Endothelial cell (in vitro differentiated cells): Measurements from ENCODE around the gene SAC3D1. TPM values are rescaled to one million over a fixed set of nuclear protein-coding genes. Genes with fewer than 3 reads are reported as not detected.

Experiments
- DNase-seq: peaks from one replicate; pipeline ENCODE4 v3.0.0; 2021; ENCODE audit warnings: low spot score
- H3K27ac Mint-ChIP-seq: one replicate; pipeline ENCODE4 v1.8.0; 2021; ENCODE audit warnings: mixed read lengths, inconsistent platforms; ENCODE audit not compliant: unreplicated experiment
- H3K27me3 Mint-ChIP-seq: one replicate; pipeline ENCODE4 v1.8.0; 2021; ENCODE audit warnings: mild to moderate bottlenecking, moderate library complexity, mixed read lengths, inconsistent platforms; ENCODE audit not compliant: unreplicated experiment
- H3K36me3 Mint-ChIP-seq: one replicate; pipeline ENCODE4 v1.8.0; 2021; ENCODE audit warnings: mild to moderate bottlenecking, low read depth, mixed read lengths, inconsistent platforms; ENCODE audit not compliant: unreplicated experiment
- H3K4me1 Mint-ChIP-seq: one replicate; pipeline ENCODE4 v1.8.0; 2021; ENCODE audit warnings: mild to moderate bottlenecking, mixed read lengths, inconsistent platforms; ENCODE audit not compliant: unreplicated experiment
- H3K4me3 Mint-ChIP-seq: one replicate; pipeline ENCODE4 v1.8.0; 2021; ENCODE audit warnings: mild to moderate bottlenecking, mixed read lengths, inconsistent platforms; ENCODE audit not compliant: unreplicated experiment
- H3K9me3 Mint-ChIP-seq: one replicate; pipeline ENCODE4 v1.8.0; 2021; ENCODE audit warnings: mixed read lengths, inconsistent platforms; ENCODE audit not compliant: unreplicated experiment
- total RNA-seq: library from RNA; stranded (reverse); fragmentation: NEBNext Ultra II Directional; extraction: Animal tissue kit (Norgen Biotek cat#: 25700); gene quantifications from one replicate; pipeline ENCODE4 v1.2.1, GENCODE V29; 2021; ENCODE audit not compliant: unreplicated experiment
- TF ChIP-seq, protein P1 (sequence below): fragments of 200-600 bp; sonication (generic); IDR thresholded peaks from one replicate; pipeline ENCODE4 v1.5.0; 2021; ENCODE audit warnings: antibody characterized with exemption; ENCODE audit not compliant: unreplicated experiment

Gene SAC3D1
- total RNA-seq, 1 donor from 2014 or later, result 4.8 TPM

DNA sequence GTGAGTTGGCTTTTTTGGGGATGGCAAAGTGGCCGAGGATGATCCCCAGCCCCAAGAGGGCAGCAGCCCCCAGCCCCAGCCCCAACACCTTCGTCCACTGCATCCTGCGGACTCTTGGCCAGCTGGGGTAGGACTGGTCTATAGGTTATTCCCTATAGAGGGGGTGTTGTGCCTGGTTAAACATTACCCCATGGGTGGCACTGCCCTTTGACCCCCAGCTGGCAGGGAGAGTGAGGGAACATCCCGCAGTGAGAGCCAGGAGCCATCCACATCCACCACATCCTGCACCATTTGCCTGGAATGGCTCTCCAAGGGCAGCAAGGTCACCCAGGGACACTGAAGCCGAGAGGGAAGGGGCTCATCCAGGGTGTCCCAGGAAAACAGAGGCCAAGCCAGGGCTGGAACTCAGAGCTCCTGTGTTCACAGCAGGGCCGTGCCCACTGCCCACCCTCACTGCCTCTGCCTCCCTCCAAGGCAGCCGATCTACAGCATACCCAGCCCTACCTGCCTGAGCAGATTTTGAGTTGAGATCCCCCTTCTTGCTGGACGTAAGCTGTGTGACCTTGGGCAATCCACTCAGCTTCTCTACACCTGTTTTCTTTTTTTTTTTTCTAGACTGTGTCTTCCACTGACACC, 17.5 kb downstream of the SAC3D1 start, which contains the start of gene NAALADL1:
TSS of gene NAALADL1 (minus strand) at position 135 of the 636 bp plus-strand sequence. CDS start at position 103, 32 bp downstream.
- Mint-ChIP-seq H3K4me3 (no peak within 1 kb of the TSS), H3K9me3 (no peaks in the 10 kb centered on the region), H3K36me3 (no peaks in the 10 kb centered on the region), H3K4me1 (no peaks in the 10 kb centered on the region), H3K27me3 (peaks cover 9% of the 10 kb centered on the region), H3K27ac (no peak within 1 kb of the TSS)
- TF ChIP-seq, protein P1, sequence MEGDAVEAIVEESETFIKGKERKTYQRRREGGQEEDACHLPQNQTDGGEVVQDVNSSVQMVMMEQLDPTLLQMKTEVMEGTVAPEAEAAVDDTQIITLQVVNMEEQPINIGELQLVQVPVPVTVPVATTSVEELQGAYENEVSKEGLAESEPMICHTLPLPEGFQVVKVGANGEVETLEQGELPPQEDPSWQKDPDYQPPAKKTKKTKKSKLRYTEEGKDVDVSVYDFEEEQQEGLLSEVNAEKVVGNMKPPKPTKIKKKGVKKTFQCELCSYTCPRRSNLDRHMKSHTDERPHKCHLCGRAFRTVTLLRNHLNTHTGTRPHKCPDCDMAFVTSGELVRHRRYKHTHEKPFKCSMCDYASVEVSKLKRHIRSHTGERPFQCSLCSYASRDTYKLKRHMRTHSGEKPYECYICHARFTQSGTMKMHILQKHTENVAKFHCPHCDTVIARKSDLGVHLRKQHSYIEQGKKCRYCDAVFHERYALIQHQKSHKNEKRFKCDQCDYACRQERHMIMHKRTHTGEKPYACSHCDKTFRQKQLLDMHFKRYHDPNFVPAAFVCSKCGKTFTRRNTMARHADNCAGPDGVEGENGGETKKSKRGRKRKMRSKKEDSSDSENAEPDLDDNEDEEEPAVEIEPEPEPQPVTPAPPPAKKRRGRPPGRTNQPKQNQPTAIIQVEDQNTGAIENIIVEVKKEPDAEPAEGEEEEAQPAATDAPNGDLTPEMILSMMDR, result no peak
- no peak for DNase-seq

DNA sequence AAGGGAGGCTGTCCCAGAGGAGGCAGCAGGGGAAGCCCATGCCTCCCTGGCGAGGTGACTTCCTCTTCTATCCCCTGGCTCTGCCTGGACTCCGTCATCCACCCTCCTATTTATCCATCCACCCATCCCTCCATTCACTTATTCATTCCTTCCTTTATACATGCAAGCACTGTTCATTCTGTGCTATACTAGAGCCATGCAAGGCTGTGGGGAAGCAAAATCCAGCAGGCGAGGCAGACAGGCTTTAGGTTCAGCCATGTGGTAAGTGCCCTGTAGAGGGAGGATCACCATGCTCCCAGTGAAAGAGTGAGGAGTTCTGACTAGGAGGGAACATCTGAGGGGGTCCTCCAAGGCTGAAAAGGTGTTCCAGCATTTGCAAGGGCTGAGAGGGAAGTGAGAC, 18.5 kb downstream of the SAC3D1 start:
- TF ChIP-seq, protein P1, result no peak
- no peak overlapping the region for H3K4me3 Mint-ChIP-seq
- no peak for DNase-seq
- H3K9me3 Mint-ChIP-seq, result no peaks in the 10 kb centered on the region
- peaks cover 11% of the 10 kb centered on the region for H3K27me3 Mint-ChIP-seq
- no peaks in the 10 kb centered on the region for H3K36me3 Mint-ChIP-seq
- no peaks in the 10 kb centered on the region for H3K4me1 Mint-ChIP-seq
- H3K27ac Mint-ChIP-seq, result no peak overlapping the region

DNA sequence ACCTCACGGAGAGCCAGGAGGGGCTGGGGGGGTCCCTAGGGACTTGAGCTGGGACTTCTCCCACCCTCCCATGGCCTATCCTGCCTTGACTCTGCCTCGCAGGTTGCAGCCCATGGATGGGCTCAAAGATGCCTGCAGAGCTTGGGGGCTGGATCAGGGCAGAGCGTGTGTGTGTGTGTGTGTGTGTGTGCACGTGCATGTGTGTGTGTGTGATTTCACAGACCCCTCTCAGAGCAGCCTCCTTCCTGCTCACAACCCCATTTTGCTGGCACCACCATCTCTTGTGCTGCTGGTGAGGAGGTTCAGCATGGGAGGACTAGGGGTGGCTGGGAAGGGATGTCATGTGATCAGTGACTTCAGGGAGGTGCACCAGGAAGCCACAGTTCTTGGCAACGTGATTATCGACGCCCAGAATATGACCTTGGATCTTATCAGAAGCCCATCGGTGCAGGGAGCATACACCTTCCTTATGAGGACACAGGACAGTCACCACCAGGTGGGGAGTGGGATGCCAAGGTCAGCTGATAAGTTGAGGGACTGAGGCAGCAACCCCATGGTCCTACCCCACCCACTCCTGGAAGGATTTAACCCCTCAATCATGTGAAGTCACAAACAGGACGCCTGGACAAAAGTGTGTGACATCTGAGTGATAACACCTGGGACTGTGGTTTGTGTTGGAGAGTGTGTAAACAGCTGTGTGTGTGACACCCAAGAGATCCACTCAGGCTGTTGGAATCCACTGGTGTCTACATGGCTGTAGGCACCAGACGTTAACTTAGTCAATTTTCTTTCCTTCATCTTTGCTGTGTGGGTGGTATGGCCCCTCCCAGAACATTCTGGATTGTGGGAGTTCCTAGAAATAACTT, 19.2 kb downstream of the SAC3D1 start:
- H3K4me3 Mint-ChIP-seq, result no peak overlapping the region
- no peaks in the 10 kb centered on the region for H3K9me3 Mint-ChIP-seq
- DNase-seq, result no peak
- no peaks in the 10 kb centered on the region for H3K36me3 Mint-ChIP-seq
- TF ChIP-seq, protein P1, result no peak
- no peak overlapping the region for H3K27ac Mint-ChIP-seq
- peaks cover 12% of the 10 kb centered on the region for H3K27me3 Mint-ChIP-seq
- no peaks in the 10 kb centered on the region for H3K4me1 Mint-ChIP-seq

DNA sequence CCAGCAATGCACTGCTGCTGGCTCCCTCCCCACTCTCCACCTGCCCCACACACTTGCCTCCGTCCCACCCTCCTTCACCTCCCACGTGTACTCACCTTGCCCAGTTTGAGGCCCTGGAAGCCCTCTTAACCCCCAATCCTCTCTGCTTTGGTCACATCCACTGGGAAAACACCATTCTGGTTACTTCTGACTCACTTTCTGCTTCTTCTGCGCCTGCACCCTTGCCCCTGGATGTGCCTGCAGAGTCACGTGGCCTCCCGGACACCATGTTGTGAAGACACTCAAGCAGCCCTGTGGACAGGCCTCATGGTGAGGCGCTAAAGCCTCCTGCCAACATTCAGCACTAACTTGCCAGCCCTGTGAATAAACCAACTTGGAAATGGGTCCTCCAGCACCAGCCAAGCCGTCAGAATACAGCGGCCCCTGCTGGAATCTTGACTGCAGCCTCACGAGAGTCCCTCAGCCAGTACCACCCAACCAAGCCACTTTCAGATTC, 20.0 kb downstream of the SAC3D1 start:
- H3K36me3 Mint-ChIP-seq, result no peaks in the 10 kb centered on the region
- TF ChIP-seq, protein P1, result peak; percentile 11
- no peaks in the 10 kb centered on the region for H3K9me3 Mint-ChIP-seq
- peaks cover 12% of the 10 kb centered on the region for H3K27me3 Mint-ChIP-seq
- no peak overlapping the region for H3K4me3 Mint-ChIP-seq
- no peak overlapping the region for H3K27ac Mint-ChIP-seq
- DNase-seq, result peak; percentile 41
- H3K4me1 Mint-ChIP-seq, result no peaks in the 10 kb centered on the region
